ENCODE data around the gene MAPK14.
"Not testable (repeated sequence)": the region's sequence is repeated elsewhere in the genome, so short reads cannot be mapped to it uniquely, and the experiment has no call there.

Gene MAPK14

GRCh38 chr6:36121787-36122494, 94.3 kb downstream of the MAPK14 start:
- DNase-seq (ENCODE audit: low read depth, low spot score), result peak; percentile 84

- DNase-seq (ENCODE audit: low read depth, low spot score), result no peak
These were observed 95.1 kb downstream of the MAPK14 start for GRCh38 chr6:36122495-36123269.

- peak; percentile 85 for DNase-seq (ENCODE audit: low read depth, low spot score)
These were observed 95.9 kb downstream of the MAPK14 start for GRCh38 chr6:36123270-36124139.

GRCh38 chr6:36124346-36124745, 96.7 kb downstream of the MAPK14 start:
- not testable (repeated sequence) for DNase-seq (ENCODE audit: low read depth, low spot score)

GRCh38 chr6:36124881-36125280, 97.3 kb downstream of the MAPK14 start:
- no peak for DNase-seq (ENCODE audit: low read depth, low spot score)

- no peak for DNase-seq (ENCODE audit: low read depth, low spot score)
These were observed 98.0 kb downstream of the MAPK14 start for GRCh38 chr6:36125575-36125974.

- no peak for DNase-seq (ENCODE audit: low read depth, low spot score)
These were observed 98.5 kb downstream of the MAPK14 start for GRCh38 chr6:36126121-36126520.

- no peak for DNase-seq (ENCODE audit: low read depth, low spot score)
These were observed 99.2 kb downstream of the MAPK14 start for GRCh38 chr6:36126553-36127458.

- no peak for DNase-seq (ENCODE audit: low read depth, low spot score)
These were observed 99.9 kb downstream of the MAPK14 start for GRCh38 chr6:36127462-36128016.

GRCh38 chr6:36128073-36128472, 100.5 kb downstream of the MAPK14 start:
- no peak for DNase-seq (ENCODE audit: low read depth, low spot score)

- DNase-seq (ENCODE audit: low read depth, low spot score), result no peak
These were observed 101.2 kb downstream of the MAPK14 start for GRCh38 chr6:36128793-36129192.

- DNase-seq (ENCODE audit: low read depth, low spot score), result not testable (repeated sequence)
These were observed 101.7 kb downstream of the MAPK14 start for GRCh38 chr6:36129334-36129733.

- no peak for DNase-seq (ENCODE audit: low read depth, low spot score)
These were observed 102.5 kb downstream of the MAPK14 start, which contains the start of gene MAPK13 for GRCh38 chr6:36129941-36130666. Gene MAPK13, plus strand, starts transcription at chr6:36130513. Its CDS starts 70 bp downstream, at chr6:36130583.

GRCh38 chr6:36130667-36131510, 103.3 kb downstream of the MAPK14 start:
- no peak for DNase-seq (ENCODE audit: low read depth, low spot score)

- DNase-seq (ENCODE audit: low read depth, low spot score), result no peak
These were observed 104.1 kb downstream of the MAPK14 start for GRCh38 chr6:36131511-36132245.

- no peak for DNase-seq (ENCODE audit: low read depth, low spot score)
These were observed 104.8 kb downstream of the MAPK14 start for GRCh38 chr6:36132246-36132895.

GRCh38 chr6:36133148-36133547, 105.5 kb downstream of the MAPK14 start:
- DNase-seq (ENCODE audit: low read depth, low spot score), result no peak

- DNase-seq (ENCODE audit: low read depth, low spot score), result no peak
These were observed 106.3 kb downstream of the MAPK14 start for GRCh38 chr6:36133912-36134311.

All from ELF-1 (cell line).